GM12878 (cell line): ENCODE measurements around the gene XRCC4. TPM values are rescaled to one million over a fixed set of nuclear protein-coding genes. Genes with fewer than 3 reads are reported as not detected.

Experiments used
- ATAC-seq: fragments of 200-7000 bp; cut with Tn5 transposase; 3 replicates; pipeline ENCODE4 v1.9.1; 2020; ENCODE audit warnings: mild to moderate bottlenecking, moderate library complexity
- BruUV-seq: library from RNA; stranded (reverse); fragments of 400-500 nt; replicated peaks from 2 replicates; lab custom pipeline; 2021; lab: Mats Ljungman, UMichigan
- CTCF ChIA-PET: fragments of 300-600 bp; sonication (Branson Sonifier 250); formaldehyde crosslinking; extraction: SDS; loops from one replicate; lab custom pipeline; 2021; ENCODE audit warnings: inconsistent platforms; lab: Yijun Ruan, JAX
- POLR2A ChIA-PET: fragments of 350-600 bp; formaldehyde crosslinking; extraction: SDS; loops from one replicate; lab custom pipeline; 2021; ENCODE audit warnings: inconsistent platforms; lab: Charles Lee
- RAD21 ChIA-PET: fragments of 300-600 bp; sonication (Branson Sonifier 250); formaldehyde crosslinking; loops from one replicate; lab custom pipeline; 2023; ENCODE audit warnings: antibody characterized with exemption; ENCODE audit not compliant: unreplicated experiment; lab: Charles Lee
- SMC1A ChIA-PET: fragments of 300-600 bp; sonication (Branson Sonifier 250); formaldehyde crosslinking; loops from one replicate; lab custom pipeline; 2023; ENCODE audit not compliant: unreplicated experiment, uncharacterized antibody; lab: Charles Lee
- DNase-seq: peaks from one replicate; pipeline ENCODE4 v3.0.0-alpha.2; 2011; ENCODE audit warnings: low read depth, low spot score
- FAIRE-seq: peaks from 3 replicates; lab custom pipeline; 2011; peaks lifted over from hg19 to GRCh38; lab: Jason Lieb, UNC
- H2AFZ ChIP-seq: 2 replicates; pipeline ENCODE4 v1.6.0; 2011; ENCODE audit warnings: low read depth, low read length, control low read depth; ENCODE audit not compliant: control insufficient read depth
- H3K27ac ChIP-seq: 2 replicates; pipeline ENCODE4 v1.5.1; 2011; ENCODE audit warnings: control low read depth; ENCODE audit not compliant: control insufficient read depth, insufficient read depth
- H3K27me3 ChIP-seq, 2 experiments: replicated peaks in 1 of 2; 2 replicates each; pipeline versions ENCODE4 v1.6.0 to v1.6.1; 2011; ENCODE audit warnings: low read length in 1 of 2; ENCODE audit not compliant: control insufficient read depth in 2 of 2, insufficient read depth in 2 of 2
- H3K36me3 ChIP-seq, 2 experiments: 2 replicates each; pipeline ENCODE4 v1.5.1; 2011; ENCODE audit warnings: low read length in 1 of 2; ENCODE audit not compliant: control insufficient read depth in 2 of 2, insufficient read depth in 2 of 2
- H3K4me1 ChIP-seq: 2 replicates; pipeline ENCODE4 v1.6.1; 2011; ENCODE audit warnings: mild to moderate bottlenecking, low read length, moderate library complexity, mixed read lengths; ENCODE audit not compliant: control insufficient read depth, insufficient read depth
- H3K4me2 ChIP-seq: 2 replicates; pipeline ENCODE4 v1.6.0; 2011; ENCODE audit warnings: control low read depth; ENCODE audit not compliant: control insufficient read depth, insufficient read depth
- H3K4me3 ChIP-seq: fragments of 200-600 bp; sonication (generic); 2 replicates; pipeline ENCODE4 v1.5.1; 2016
- H3K79me2 ChIP-seq: 2 replicates; pipeline ENCODE4 v1.6.0; 2011; ENCODE audit warnings: low read length; ENCODE audit not compliant: control insufficient read depth, insufficient read depth
- H3K9ac ChIP-seq: 2 replicates; pipeline ENCODE4 v1.8.0; 2011; ENCODE audit warnings: low read length, control low read depth, mixed read lengths; ENCODE audit not compliant: control insufficient read depth, insufficient read depth
- H3K9me3 ChIP-seq: replicated peaks from 3 replicates; pipeline ENCODE4 v1.5.1; 2011; ENCODE audit warnings: mild to moderate bottlenecking, low read length; ENCODE audit not compliant: control insufficient read depth, insufficient read depth
- H4K20me1 ChIP-seq: 2 replicates; pipeline ENCODE4 v1.6.0; 2011; ENCODE audit not compliant: control insufficient read depth, insufficient read depth
- ATF7 ChIP-seq: fragments of 450-650 bp; IDR thresholded peaks from 2 replicates; pipeline ENCODE4 v1.6.1; 2016; ENCODE audit warnings: low read depth, mild to moderate bottlenecking
- BRCA1 ChIP-seq: IDR thresholded peaks from 2 replicates; pipeline ENCODE4 v1.6.1; 2011; ENCODE audit warnings: low read depth, low read length, improper control_type of control experiment
- CHD4 ChIP-seq: fragments of 200-600 bp; sonication (generic); IDR thresholded peaks from 2 replicates; pipeline ENCODE4 v1.6.1; 2016; ENCODE audit warnings: mild to moderate bottlenecking
- ETV6 ChIP-seq, 2 experiments: fragments of 450-650 bp in 1 of 2; IDR thresholded peaks in 1 of 2; conservative IDR thresholded peaks in 1 of 2; 2 replicates each; pipeline ENCODE4 v1.6.1; 2014; ENCODE audit warnings: antibody characterized with exemption in 1 of 2, borderline replicate concordance in 1 of 2, low read depth in 1 of 2, mild to moderate bottlenecking in 1 of 2, moderate library complexity in 1 of 2
- EZH2 ChIP-seq: IDR thresholded peaks from 2 replicates; pipeline ENCODE4 v1.6.1; 2012; ENCODE audit warnings: low read depth, mild to moderate bottlenecking, control low read depth, inconsistent platforms, low read length, borderline replicate concordance; ENCODE audit not compliant: control insufficient read depth
- NFIC ChIP-seq: IDR thresholded peaks from 2 replicates; pipeline ENCODE4 v1.6.1; 2012; ENCODE audit warnings: low read depth, mild to moderate bottlenecking, inconsistent platforms, low read length, moderate library complexity
- NR2C1 ChIP-seq: fragments of 450-650 bp; IDR thresholded peaks from 2 replicates; pipeline ENCODE4 v1.6.1; 2017; ENCODE audit warnings: antibody characterized with exemption, mild to moderate bottlenecking, moderate library complexity
- RCOR1 ChIP-seq: conservative IDR thresholded peaks from 2 replicates; pipeline ENCODE4 v1.6.1; 2012; ENCODE audit warnings: low read depth, low read length, improper control_type of control experiment
- ZZZ3 ChIP-seq: IDR thresholded peaks from 2 replicates; pipeline ENCODE4 v1.6.1; 2011; ENCODE audit warnings: low read depth; ENCODE audit not compliant: control insufficient read depth, insufficient read length
- WGBS: methylation state at CpG from one replicate; pipeline ENCODE4 v1.1.6; 2016; ENCODE audit warnings: low lambda C conversion rate; ENCODE audit not compliant: insufficient replicate concordance, insufficient coverage; ENCODE audit errors: missing lambda C conversion rate; 5-methylcytosine and 5-hydroxymethylcytosine counted together
- in situ Hi-C: fragments of 300-500 bp; cut with MboI; formaldehyde crosslinking; loops from 9 replicates; pipeline ENCODE4 v1.14.3; 2018; ENCODE audit warnings: mixed read lengths
- intact Hi-C: fragments of 100-400 bp; cut with micrococcal nuclease; formaldehyde crosslinking; loops from one replicate; pipeline ENCODE4 v1.14.2; 2022; ENCODE audit not compliant: unreplicated experiment
- polyA plus RNA-seq, 11 experiments: library from polyadenylated mRNA; depleted of rRNA in 4 of 11; unstranded in 6 of 11; stranded (reverse) in 5 of 11; fragments of >200 nt; fragmentation: Nextera tagmentation in 4 of 11; fragmentation: Illumina TruSeq in 1 of 11; extraction: Ambion mirVana in 4 of 11; extraction: Trizol in 1 of 11; gene quantifications; 1 replicate in 1 of 11; 2 replicates in 10 of 11; pipeline versions ENCODE4 v1.2.1 to v1.2.3, GENCODE V29; 2011 to 2016; ENCODE audit warnings: inconsistent platforms in 2 of 11, missing spikeins in 2 of 11, low read depth in 1 of 11
- total RNA-seq, 4 experiments: library from RNA; depleted of rRNA in 3 of 4; stranded (reverse); fragments of >200 nt in 3 of 4; fragmentation: Illumina TruSeq in 1 of 4; extraction: Trizol in 1 of 4; gene quantifications; 2 replicates each; pipeline versions ENCODE4 v1.2.1 to v1.2.3, GENCODE V29; 2013 to 2021
- TF ChIP-seq, protein P1 (sequence below): fragments of 450-650 bp; IDR thresholded peaks from 2 replicates; pipeline ENCODE4 v1.6.1; 2017; ENCODE audit warnings: mild to moderate bottlenecking, moderate library complexity
- TF ChIP-seq, protein P2 (sequence below): fragments of 450-650 bp; IDR thresholded peaks from 2 replicates; pipeline ENCODE4 v1.6.1; 2014; ENCODE audit warnings: mild to moderate bottlenecking
- TF ChIP-seq, protein P3 (sequence below): fragments of 450-650 bp; formaldehyde crosslinking; IDR thresholded peaks from 2 replicates; pipeline ENCODE4 v1.4.0; 2022; ENCODE audit warnings: mild to moderate bottlenecking, moderate library complexity

Gene XRCC4
- total and polyA plus RNA-seq, 10 of the 15 experiments (the other 5 are each of a cell fraction or from before 2014, with no cell fraction given): 12.1 to 53.6 (median 25.8) TPM

DNA sequence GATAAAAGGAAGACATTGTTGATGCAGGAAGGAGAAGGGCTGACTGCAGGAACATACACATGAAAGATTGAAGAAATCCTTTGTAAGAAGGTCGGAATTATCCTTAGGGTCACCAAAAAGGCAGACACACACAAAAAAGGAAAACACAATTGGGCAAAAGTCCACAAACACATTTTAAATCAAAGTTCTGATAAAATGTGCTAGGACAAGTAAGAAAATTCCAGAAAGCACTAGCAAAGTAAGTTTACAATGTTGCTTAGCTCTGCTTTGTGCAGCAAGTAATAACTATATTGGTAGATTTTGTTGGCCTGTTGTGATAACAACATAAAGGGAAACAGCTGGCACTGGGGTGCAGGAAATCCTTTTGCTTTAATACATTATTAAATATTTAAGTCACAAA, 294.4 kb downstream of the XRCC4 start (continued):
- TF ChIP-seq, protein P1, sequence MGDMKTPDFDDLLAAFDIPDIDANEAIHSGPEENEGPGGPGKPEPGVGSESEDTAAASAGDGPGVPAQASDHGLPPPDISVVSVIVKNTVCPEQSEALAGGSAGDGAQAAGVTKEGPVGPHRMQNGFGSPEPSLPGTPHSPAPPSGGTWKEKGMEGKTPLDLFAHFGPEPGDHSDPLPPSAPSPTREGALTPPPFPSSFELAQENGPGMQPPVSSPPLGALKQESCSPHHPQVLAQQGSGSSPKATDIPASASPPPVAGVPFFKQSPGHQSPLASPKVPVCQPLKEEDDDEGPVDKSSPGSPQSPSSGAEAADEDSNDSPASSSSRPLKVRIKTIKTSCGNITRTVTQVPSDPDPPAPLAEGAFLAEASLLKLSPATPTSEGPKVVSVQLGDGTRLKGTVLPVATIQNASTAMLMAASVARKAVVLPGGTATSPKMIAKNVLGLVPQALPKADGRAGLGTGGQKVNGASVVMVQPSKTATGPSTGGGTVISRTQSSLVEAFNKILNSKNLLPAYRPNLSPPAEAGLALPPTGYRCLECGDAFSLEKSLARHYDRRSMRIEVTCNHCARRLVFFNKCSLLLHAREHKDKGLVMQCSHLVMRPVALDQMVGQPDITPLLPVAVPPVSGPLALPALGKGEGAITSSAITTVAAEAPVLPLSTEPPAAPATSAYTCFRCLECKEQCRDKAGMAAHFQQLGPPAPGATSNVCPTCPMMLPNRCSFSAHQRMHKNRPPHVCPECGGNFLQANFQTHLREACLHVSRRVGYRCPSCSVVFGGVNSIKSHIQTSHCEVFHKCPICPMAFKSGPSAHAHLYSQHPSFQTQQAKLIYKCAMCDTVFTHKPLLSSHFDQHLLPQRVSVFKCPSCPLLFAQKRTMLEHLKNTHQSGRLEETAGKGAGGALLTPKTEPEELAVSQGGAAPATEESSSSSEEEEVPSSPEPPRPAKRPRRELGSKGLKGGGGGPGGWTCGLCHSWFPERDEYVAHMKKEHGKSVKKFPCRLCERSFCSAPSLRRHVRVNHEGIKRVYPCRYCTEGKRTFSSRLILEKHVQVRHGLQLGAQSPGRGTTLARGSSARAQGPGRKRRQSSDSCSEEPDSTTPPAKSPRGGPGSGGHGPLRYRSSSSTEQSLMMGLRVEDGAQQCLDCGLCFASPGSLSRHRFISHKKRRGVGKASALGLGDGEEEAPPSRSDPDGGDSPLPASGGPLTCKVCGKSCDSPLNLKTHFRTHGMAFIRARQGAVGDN: no peak
- no peak for TF ChIP-seq ZZZ3
- no peak for TF ChIP-seq CHD4
- TF ChIP-seq, protein P2, sequence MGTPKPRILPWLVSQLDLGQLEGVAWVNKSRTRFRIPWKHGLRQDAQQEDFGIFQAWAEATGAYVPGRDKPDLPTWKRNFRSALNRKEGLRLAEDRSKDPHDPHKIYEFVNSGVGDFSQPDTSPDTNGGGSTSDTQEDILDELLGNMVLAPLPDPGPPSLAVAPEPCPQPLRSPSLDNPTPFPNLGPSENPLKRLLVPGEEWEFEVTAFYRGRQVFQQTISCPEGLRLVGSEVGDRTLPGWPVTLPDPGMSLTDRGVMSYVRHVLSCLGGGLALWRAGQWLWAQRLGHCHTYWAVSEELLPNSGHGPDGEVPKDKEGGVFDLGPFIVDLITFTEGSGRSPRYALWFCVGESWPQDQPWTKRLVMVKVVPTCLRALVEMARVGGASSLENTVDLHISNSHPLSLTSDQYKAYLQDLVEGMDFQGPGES: no peak
- TF ChIP-seq BRCA1: no peak
- no peak for TF ChIP-seq NR2C1

DNA sequence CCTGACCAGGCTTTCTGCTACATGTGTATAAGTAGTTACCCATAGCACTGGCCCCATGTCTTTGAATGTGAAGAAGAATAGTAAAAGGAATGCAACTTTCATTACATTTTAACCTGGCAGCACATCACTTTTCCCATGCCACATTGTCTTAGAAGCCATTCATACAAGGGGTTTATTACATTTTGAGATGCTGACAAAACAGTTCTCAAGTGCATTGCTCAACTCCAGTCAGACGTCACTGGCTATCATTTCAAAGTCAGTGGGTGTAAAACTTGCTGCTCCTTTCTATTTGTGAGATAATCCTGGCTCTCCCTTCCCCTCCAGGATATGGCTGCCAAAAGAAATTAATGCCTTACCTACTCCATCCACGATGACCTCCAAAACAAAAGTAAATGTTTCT, 297.2 kb downstream of the XRCC4 start:
- ChIA-PET SMC1A (no interaction called here), CTCF (no interaction called here), RAD21 (no interaction called here), POLR2A (no interaction called here)
- H3K9ac ChIP-seq: no peak overlapping the region
- H3K79me2 ChIP-seq: no peaks in the 10 kb centered on the region
- no peaks in the 10 kb centered on the region for H4K20me1 ChIP-seq
- 88% methylated on average over 2 of the region's 2 CpGs for WGBS
- H3K27ac ChIP-seq: no peak overlapping the region
- H3K9me3 ChIP-seq: no peaks in the 10 kb centered on the region
- no TSS peak for BruUV-seq
- no peak for FAIRE-seq
- H3K4me3 ChIP-seq: no peak overlapping the region
- no peak for ATAC-seq
- no peak for DNase-seq
- H2AFZ ChIP-seq: no peak overlapping the region
- intact Hi-C loops: no loop called here
- in situ Hi-C loops: no loop called here
- H3K27me3 ChIP-seq: no peaks in the 10 kb centered on the region
- H3K4me2 ChIP-seq: no peak overlapping the region
- H3K4me1 ChIP-seq: no peaks in the 10 kb centered on the region
- no peaks in the 10 kb centered on the region for H3K36me3 ChIP-seq
- TF ChIP-seq EZH2 (no peak), ATF7 (no peak), RCOR1 (no peak), NFIC (no peak), ETV6 (conservative IDR thresholded peaks at IDR 0.05 in 1 of 2, IDR thresholded peaks at IDR 0.05 in 1 of 2; ENCODE audit: borderline replicate concordance in 1 of 2, low read depth in 1 of 2) (no peak)
- TF ChIP-seq, protein P3, sequence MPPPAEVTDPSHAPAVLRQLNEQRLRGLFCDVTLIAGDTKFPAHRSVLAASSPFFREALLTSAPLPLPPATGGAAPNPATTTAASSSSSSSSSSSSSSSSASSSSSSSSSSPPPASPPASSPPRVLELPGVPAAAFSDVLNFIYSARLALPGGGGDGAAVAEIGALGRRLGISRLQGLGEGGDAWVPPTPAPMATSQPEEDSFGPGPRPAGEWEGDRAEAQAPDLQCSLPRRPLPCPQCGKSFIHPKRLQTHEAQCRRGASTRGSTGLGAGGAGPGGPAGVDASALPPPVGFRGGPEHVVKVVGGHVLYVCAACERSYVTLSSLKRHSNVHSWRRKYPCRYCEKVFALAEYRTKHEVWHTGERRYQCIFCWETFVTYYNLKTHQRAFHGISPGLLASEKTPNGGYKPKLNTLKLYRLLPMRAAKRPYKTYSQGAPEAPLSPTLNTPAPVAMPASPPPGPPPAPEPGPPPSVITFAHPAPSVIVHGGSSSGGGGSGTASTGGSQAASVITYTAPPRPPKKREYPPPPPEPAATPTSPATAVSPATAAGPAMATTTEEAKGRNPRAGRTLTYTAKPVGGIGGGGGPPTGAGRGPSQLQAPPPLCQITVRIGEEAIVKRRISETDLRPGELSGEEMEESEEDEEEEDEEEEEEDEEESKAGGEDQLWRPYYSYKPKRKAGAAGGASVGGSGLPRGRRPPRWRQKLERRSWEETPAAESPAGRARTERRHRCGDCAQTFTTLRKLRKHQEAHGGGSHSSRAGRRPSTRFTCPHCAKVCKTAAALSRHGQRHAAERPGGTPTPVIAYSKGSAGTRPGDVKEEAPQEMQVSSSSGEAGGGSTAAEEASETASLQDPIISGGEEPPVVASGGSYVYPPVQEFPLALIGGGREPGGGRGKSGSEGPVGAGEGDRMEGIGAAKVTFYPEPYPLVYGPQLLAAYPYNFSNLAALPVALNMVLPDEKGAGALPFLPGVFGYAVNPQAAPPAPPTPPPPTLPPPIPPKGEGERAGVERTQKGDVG: no peak
